ENCODE measurements around the gene CDS1.
"Not testable (repeated sequence)": the region's sequence is repeated elsewhere in the genome, so short reads cannot be mapped to it uniquely, and the experiment has no call there.

The CDS1 gene

GRCh38 chr4:84677995-84678394 is 95.1 kb downstream of the CDS1 start:
- no peak for DNase-seq

GRCh38 chr4:84678976-84679744 is 96.2 kb downstream of the CDS1 start:
- DNase-seq = no peak

- no peak for DNase-seq
These were observed 98.0 kb downstream of the CDS1 start for GRCh38 chr4:84680956-84681355.

GRCh38 chr4:84681486-84682274 is 98.8 kb downstream of the CDS1 start:
- DNase-seq = no peak

GRCh38 chr4:84682661-84683060 is 99.7 kb downstream of the CDS1 start:
- DNase-seq = not testable (repeated sequence)

- no peak for DNase-seq
These were observed 100.3 kb downstream of the CDS1 start for GRCh38 chr4:84683064-84683850.

GRCh38 chr4:84684361-84684760 is 101.4 kb downstream of the CDS1 start:
- DNase-seq = no peak

GRCh38 chr4:84685105-84685504 is 102.2 kb downstream of the CDS1 start:
- DNase-seq = no peak

GRCh38 chr4:84688605-84689004 is 105.7 kb downstream of the CDS1 start:
- DNase-seq = no peak

- DNase-seq = no peak
These were observed 106.3 kb downstream of the CDS1 start for GRCh38 chr4:84689197-84689596.

- DNase-seq = no peak
These were observed 107.6 kb downstream of the CDS1 start for GRCh38 chr4:84690481-84690880.

GRCh38 chr4:84691170-84691691 is 108.3 kb downstream of the CDS1 start:
- DNase-seq = no peak

- no peak for DNase-seq
These were observed 108.9 kb downstream of the CDS1 start for GRCh38 chr4:84691800-84692199.

GRCh38 chr4:84697159-84697558 is 114.2 kb downstream of the CDS1 start:
- no peak for DNase-seq

GRCh38 chr4:84697615-84698201 is 114.8 kb downstream of the CDS1 start:
- no peak for DNase-seq

- no peak for DNase-seq
These were observed 116.2 kb downstream of the CDS1 start for GRCh38 chr4:84699001-84699671.

Measured in stimulated activated CD4-positive, alpha-beta T cell treated with anti-CD3 and anti-CD28 coated beads, Interleukin-15, amount 100 ng/mL, for 24 hours (primary cell).